PFSK-1 (cell line): Measurements from ENCODE around the gene MEF2D.

Source experiments
- POLR2AphosphoS5 ChIP-seq: IDR thresholded peaks from 2 replicates; pipeline ENCODE4 v1.6.1; 2012; ENCODE audit warnings: low read depth, mild to moderate bottlenecking, control low read depth, low read length, moderate library complexity
- SIN3A ChIP-seq: IDR thresholded peaks from 2 replicates; pipeline ENCODE4 v1.6.1; 2012; ENCODE audit warnings: mild to moderate bottlenecking, low read length, moderate library complexity, borderline replicate concordance; ENCODE audit not compliant: insufficient read depth
- TAF1 ChIP-seq: IDR thresholded peaks from 2 replicates; pipeline ENCODE4 v1.6.1; 2012; ENCODE audit warnings: low read length, control low read depth, borderline replicate concordance; ENCODE audit not compliant: insufficient read depth
- TF ChIP-seq, protein P1 (sequence below), 2 experiments: IDR thresholded peaks; 2 replicates each; pipeline versions ENCODE4 v1.6.1 to v1.8.0; 2011 to 2012; ENCODE audit warnings: low read depth in 2 of 2, low read length in 2 of 2, control low read depth in 1 of 2, inconsistent platforms in 1 of 2, mild to moderate bottlenecking in 1 of 2, moderate library complexity in 1 of 2; ENCODE audit not compliant: insufficient read depth in 1 of 2

DNA sequence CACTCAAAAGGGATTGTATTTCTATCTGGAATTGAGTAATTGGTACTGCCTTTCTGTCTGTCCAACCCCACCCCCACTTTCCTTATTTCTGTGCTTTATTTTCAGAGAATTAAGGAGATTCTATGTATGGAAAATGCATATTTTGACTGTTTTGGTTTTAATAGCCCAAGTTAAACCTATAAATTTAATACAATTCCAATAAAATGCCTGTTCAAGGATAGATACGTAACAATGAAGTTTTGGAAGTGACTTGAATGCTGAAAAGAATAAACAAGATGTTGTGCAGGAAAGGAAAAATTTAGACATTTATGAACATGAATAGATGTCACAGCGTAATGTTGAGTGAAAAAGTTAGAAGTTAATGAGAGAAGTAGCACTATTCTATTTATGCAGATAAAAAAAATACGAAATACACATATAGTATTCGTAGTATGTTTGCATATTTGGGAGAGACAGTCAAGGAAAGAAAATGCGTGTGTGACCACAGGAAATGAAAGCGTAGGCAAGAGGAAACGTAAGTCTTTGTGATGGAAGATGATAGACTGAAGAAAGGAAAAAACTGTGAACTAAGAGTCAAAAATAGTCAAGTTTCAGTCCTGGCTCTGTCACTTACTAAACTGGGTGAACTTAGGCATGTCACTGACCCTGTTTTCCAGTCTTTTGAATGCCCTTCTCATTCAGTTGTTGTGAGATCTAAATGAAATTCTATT is 62.1 kb downstream of the MEF2D start:
- TF ChIP-seq POLR2AphosphoS5 (no peak), TAF1 (no peak), SIN3A (no peak)
- TF ChIP-seq, protein P1, sequence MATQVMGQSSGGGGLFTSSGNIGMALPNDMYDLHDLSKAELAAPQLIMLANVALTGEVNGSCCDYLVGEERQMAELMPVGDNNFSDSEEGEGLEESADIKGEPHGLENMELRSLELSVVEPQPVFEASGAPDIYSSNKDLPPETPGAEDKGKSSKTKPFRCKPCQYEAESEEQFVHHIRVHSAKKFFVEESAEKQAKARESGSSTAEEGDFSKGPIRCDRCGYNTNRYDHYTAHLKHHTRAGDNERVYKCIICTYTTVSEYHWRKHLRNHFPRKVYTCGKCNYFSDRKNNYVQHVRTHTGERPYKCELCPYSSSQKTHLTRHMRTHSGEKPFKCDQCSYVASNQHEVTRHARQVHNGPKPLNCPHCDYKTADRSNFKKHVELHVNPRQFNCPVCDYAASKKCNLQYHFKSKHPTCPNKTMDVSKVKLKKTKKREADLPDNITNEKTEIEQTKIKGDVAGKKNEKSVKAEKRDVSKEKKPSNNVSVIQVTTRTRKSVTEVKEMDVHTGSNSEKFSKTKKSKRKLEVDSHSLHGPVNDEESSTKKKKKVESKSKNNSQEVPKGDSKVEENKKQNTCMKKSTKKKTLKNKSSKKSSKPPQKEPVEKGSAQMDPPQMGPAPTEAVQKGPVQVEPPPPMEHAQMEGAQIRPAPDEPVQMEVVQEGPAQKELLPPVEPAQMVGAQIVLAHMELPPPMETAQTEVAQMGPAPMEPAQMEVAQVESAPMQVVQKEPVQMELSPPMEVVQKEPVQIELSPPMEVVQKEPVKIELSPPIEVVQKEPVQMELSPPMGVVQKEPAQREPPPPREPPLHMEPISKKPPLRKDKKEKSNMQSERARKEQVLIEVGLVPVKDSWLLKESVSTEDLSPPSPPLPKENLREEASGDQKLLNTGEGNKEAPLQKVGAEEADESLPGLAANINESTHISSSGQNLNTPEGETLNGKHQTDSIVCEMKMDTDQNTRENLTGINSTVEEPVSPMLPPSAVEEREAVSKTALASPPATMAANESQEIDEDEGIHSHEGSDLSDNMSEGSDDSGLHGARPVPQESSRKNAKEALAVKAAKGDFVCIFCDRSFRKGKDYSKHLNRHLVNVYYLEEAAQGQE (IDR thresholded peaks at IDR 0.05; ENCODE audit: insufficient read depth in 1 of 2, low read depth in 2 of 2, low read length in 2 of 2), result no peak
